HG02973 (cell line): Measurements from ENCODE around the gene CLTB.
"Not testable (repeated sequence)": the region's sequence is repeated elsewhere in the genome, so short reads cannot be mapped to it uniquely, and the experiment has no call there.

Experiments
- ATAC-seq: cut with Tn5 transposase; IDR thresholded peaks from one replicate; pipeline ENCODE4 v1.9.1; 2021; ENCODE audit warnings: moderate library complexity; ENCODE audit not compliant: unreplicated experiment

The CLTB gene

DNA sequence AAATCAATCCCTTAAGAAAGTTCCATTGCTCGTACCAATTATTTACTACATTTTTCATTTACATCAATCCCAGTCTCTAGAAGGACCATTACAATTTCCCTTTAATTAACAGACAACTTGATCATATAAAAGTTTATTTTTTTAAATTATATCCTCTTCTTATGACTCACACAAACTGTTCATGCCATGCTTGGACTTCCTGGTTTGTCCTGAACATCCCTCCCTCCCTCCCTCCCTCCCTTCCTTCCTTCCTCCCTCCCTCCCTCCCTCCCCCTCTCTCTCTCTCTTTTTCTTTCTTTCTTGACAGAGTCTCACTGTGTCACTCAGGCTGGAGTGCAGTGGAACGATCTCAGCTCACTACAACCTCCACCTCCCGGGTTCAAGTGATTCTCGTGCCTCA lies 11.6 kb upstream of the CLTB start:
- no peak for ATAC-seq

GRCh38 chr5:176426876-176427275 lies 10.5 kb upstream of the CLTB start:
- ATAC-seq: no peak

DNA sequence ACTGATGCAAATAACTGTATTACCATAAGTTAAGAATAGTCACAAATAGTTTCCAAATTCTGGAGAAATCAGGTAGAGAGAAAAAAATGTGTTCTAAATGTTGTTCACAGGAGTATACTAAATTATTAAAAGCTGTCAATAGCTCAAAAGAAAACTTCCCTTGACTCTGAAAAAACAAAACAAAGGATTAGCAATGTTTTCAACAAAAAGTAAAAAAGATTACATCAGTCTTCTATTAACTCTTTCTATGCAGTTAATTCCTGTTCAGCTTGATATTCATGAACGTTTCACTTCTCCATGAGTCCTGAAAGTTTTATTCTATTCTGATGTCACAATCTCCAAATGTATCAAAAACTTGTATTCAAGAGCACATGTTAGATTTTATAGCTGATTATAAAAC lies 9.5 kb upstream of the CLTB start:
- ATAC-seq: no peak

DNA sequence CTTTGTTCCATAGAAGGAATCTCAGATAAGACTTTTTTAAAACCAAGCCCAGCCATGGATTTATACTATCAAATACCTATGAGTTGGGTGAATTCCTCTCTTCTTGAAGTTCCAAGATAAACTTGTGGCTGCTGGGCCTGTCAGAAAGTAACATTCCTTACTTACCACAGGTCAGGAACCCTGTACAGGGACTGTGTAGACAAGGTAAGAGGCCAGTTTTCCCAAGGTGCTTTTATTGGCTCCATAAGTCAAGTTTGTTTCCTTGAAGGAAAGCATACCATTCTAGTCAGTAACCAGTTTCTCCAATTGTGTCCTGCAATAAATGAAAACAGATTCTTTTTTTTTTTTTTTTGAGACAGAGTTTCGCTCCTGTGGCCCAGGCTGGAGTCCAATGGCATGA lies 8.8 kb upstream of the CLTB start:
- ATAC-seq: no peak

DNA sequence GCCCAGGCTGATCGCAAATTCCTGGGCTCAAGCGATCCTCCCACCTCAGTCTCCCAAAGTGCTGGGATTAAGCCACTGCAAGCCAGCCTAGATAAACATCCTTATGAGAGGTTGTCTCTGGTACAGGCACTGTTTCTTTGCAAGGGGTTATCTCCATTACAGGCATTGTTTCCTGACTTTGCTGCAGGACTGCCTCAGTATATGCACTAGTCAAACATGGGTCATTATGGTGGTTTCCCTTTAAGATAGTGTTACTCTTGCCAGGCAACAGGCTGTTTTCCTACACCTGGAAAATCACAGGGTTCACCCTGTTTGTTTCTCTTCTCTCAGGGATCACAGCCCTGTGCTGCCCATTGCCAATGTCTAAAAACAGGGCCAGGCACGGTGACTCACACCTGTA lies 7.8 kb upstream of the CLTB start:
- ATAC-seq: no peak

DNA sequence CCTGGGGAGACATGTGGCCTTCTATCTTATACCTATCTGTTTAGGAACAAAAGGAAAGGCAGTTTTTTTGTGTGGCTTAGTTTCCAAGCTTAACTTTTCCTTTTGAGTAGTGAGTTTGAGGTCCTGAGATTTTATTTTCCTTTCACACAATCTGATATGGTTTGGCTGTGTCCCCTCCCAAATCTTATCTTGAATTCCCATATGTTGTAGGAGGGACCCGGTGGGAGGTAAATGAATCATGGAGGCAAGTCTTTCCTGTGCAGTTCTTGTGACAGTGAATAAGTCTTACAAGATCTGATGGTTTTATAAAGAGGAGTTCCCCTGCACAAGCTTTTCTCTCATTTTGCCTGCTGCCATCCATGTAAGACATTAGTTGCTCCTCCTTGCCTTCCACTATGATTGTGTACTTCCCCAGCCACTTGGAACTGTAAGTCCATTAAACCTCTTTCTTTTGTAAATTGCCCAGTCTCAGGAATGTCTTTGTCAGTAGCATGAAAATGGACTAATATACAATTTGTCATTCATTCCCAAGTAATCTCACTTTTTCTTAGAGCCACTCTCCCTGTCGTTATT lies 4.7 kb upstream of the CLTB start:
- no peak for ATAC-seq

DNA sequence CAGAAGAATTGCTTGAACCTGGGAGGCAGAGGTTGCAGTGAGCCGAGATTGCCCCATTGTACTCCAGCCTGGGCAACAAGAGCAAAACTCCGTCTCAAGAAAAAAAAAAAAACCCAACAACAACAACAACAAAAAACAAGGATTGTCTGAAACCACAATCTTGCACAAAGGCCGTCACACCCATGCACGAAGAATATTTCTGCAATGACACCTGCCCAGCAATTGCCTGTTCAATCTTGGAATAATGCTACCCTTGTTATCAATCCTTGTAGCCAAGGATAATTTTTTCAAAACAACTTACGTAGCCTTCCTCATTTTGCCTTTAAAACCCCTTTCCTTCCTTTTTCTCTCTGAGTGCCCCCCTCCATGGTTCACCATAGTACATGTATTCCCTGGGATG lies 3.7 kb upstream of the CLTB start:
- no peak for ATAC-seq

- ATAC-seq: no peak
Measured at GRCh38 chr5:176418251-176418650, 1.9 kb upstream of the CLTB start.

DNA sequence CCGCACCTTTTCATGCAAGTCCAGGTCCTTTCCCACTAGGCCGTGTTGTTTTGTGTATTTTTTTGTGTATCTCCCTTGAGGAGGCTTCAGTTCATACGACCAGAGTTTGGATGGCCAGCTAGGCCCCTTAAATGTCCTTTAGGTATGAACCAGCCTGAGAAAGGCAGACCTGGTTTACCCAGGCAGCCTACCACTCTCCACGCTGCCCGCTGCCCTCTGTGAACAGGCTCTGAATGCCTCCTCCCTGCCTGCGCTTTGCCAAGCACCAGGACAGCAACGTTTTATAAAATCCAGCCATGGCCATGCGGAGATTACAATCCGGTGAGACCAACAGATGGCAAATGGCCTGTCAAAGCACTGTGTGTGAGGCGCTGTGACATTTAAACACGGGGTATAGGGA lies 626 bp upstream of the CLTB start:
- ATAC-seq: no peak

- no peak for ATAC-seq
Measured at GRCh38 chr5:176415240-176415951, 943 bp downstream of the CLTB start.

DNA sequence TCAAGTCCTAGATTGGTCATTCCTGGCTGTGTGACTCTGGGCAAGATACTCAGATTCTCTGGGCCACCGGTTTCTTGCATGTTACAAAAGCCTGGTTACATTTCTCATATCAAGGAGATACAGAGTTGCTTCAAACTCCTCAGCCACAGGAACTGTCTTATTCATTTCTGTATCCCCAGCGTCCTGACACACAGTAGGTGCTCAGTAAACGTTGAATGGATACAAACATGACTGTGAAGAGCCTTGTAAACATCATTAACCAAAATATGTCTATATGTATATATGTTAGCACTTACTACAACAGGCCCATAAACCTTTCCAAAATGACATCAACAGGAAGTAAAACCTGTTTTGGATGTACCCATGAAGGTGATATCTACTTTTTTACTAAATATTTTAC lies 1.6 kb downstream of the CLTB start:
- ATAC-seq: no peak

- no peak for ATAC-seq
Measured at GRCh38 chr5:176413709-176414191, 2.6 kb downstream of the CLTB start.

DNA sequence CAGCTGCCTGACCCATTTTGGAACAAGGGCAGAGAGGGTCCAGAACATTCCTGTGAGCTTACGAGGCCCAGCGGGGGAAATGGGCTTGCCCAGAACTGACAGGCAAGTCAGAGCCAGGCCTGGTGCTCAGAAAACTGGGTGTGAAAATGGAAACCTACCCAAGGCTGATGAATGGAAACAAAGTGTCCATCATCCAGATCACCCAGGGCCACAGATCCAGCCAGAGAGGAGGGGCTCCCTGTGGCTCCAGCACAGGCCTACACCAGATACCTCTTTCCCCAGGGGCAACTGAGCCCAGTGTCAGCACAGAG lies 3.1 kb downstream of the CLTB start:
- no peak for ATAC-seq

- no peak for ATAC-seq
Measured at GRCh38 chr5:176412517-176413254, 3.7 kb downstream of the CLTB start.

- ATAC-seq: no peak
Measured at GRCh38 chr5:176410486-176411180, 5.7 kb downstream of the CLTB start.

GRCh38 chr5:176409765-176410164 lies 6.6 kb downstream of the CLTB start:
- ATAC-seq: no peak

GRCh38 chr5:176408590-176408989 lies 7.7 kb downstream of the CLTB start:
- ATAC-seq: no peak

DNA sequence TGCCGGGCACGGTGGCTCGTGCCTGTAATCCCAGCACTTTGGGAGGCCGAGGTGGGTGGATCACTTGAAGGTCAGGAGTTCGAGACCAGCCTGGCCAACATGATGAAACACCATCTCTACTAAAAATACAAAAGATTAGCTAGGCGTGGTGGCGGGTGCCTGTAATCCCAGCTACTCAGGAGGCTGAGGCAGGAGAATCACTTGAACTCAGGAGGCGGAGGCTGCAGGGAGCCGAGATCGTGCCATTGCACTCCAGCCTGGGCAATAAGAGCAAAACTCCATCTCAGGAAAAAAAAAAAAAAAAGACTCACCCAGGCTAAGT lies 8.1 kb downstream of the CLTB start:
- ATAC-seq: not testable (repeated sequence)

DNA sequence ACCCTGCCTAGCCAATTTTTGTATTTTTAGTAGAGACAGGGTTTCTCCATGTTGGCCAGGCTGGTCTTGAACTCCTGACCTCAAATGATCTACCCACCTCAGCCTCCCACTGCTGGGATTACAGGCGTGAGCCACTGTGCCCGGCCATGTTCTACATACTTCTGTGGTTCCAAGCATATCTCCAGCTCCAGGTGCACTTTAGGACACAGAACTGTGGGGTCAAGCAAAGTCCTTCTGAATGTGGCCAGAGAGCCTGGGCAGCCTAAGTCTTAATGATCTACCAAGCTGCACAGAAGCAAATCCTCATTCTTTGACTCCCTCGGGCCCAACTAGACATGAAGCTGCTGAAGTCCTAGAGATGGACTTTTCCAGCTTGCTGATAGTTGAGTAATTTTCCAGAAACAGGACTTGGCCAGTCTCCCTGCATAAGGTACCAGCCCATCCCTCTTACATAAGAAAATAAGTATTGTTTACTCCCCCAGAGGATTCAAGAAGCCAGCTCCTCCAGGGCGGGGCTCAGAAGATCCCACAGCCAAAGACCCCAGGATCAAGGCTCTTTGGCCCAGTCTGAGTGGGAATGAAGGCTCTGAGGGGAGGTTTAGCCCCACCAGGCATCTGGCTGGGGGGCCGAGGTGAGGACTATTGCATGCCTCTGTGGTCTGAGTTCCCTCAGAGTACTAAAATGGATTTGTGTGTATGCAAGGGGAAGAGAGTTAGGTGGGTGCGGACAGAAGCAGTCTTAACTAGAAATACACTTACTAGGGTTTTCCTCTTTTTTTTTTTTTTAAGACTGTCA lies 8.7 kb downstream of the CLTB start:
- ATAC-seq: no peak

DNA sequence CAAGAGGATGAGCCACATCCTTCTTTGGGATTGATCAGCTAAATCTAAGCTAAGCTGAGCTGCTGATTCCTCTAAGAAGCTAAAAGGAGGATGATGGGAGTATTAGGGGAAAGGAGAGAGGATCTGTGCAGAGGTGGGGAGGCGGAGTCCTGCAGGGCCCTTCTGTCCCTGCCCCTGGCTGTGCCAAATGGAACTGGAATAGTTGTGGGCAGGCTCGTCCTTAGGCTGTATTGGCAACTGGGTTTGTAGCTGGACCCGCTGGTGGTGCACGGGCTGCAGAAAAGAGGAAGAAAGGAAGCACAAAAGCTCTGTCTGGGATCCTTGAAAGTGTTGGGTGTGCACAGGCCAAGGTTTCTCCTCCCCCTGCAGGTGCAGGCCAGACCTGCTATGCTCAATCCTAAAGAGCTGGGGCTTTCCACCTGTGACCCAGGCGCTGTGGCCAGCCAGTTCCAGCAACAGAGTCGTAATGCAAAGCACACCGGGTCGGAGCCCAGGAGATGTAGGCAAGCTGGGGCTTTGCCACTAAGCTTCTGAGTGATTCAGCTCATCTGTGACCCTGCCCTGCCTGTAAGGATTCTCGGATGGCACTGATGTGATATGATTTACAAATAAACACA lies 9.8 kb downstream of the CLTB start:
- no peak for ATAC-seq
